Smooth muscle cell (in vitro differentiated cells): ENCODE results near the gene EZR. TPM values are rescaled to one million over a fixed set of nuclear protein-coding genes. Genes with fewer than 3 reads are reported as not detected.
A peak's percentile ranks its signal among the peaks of the same experiment; 100 is the strongest.

Experiments used
- DNase-seq: peaks from one replicate; lab custom pipeline; 2025; ENCODE audit not compliant: unreplicated experiment; lab: John Stamatoyannopoulos, UW
- H2AFZ ChIP-seq: fragments of 200-600 bp; sonication (generic); 2 replicates; pipeline ENCODE4 v1.6.0; 2016; ENCODE audit warnings: antibody characterized with exemption, low read depth, mild to moderate bottlenecking
- H3F3A ChIP-seq: fragments of 200-600 bp; sonication (generic); 2 replicates; pipeline ENCODE4 v1.6.0; 2017; ENCODE audit warnings: antibody characterized with exemption, low read depth
- H3K27ac ChIP-seq: fragments of 200-600 bp; sonication (generic); 2 replicates; pipeline ENCODE4 v1.5.1; 2016; ENCODE audit warnings: low read depth, mild to moderate bottlenecking
- H3K27me3 ChIP-seq: fragments of 200-600 bp; sonication (generic); 2 replicates; pipeline ENCODE4 v1.6.1; 2016; ENCODE audit warnings: low read depth, mild to moderate bottlenecking
- H3K36me3 ChIP-seq: fragments of 200-600 bp; sonication (generic); 2 replicates; pipeline ENCODE4 v1.5.1; 2016; ENCODE audit warnings: low read depth
- H3K4me1 ChIP-seq: fragments of 200-600 bp; sonication (generic); 2 replicates; pipeline ENCODE4 v1.5.1; 2016; ENCODE audit warnings: low read depth
- H3K4me2 ChIP-seq: fragments of 200-600 bp; sonication (generic); 2 replicates; pipeline ENCODE4 v1.6.0; 2016; ENCODE audit warnings: mild to moderate bottlenecking
- H3K4me3 ChIP-seq: fragments of 200-600 bp; sonication (generic); 2 replicates; pipeline ENCODE4 v1.5.1; 2016; ENCODE audit warnings: mild to moderate bottlenecking
- H3K79me2 ChIP-seq: fragments of 200-600 bp; sonication (generic); 2 replicates; pipeline ENCODE4 v1.6.0; 2016; ENCODE audit warnings: low read depth, mild to moderate bottlenecking
- H3K9ac ChIP-seq: fragments of 200-600 bp; sonication (generic); 2 replicates; pipeline ENCODE4 v1.6.0; 2016; ENCODE audit warnings: low read depth
- H3K9me3 ChIP-seq: fragments of 200-600 bp; sonication (generic); replicated peaks from 2 replicates; pipeline ENCODE4 v1.5.1; 2016; ENCODE audit warnings: low read depth
- H4K20me1 ChIP-seq: fragments of 200-600 bp; sonication (generic); 2 replicates; pipeline ENCODE4 v1.6.0; 2016; ENCODE audit warnings: low read depth
- CTCF ChIP-seq: fragments of 200-600 bp; sonication (generic); IDR thresholded peaks from 2 replicates; pipeline ENCODE4 v1.5.1; 2017; ENCODE audit warnings: borderline replicate concordance, mild to moderate bottlenecking, antibody characterized with exemption; ENCODE audit not compliant: insufficient read depth, poor library complexity, severe bottlenecking
- WGBS: methylation state at CpG from one replicate; pipeline ENCODE4 v1.1.7; 2016; ENCODE audit warnings: low lambda C conversion rate; 5-methylcytosine and 5-hydroxymethylcytosine counted together
- polyA plus RNA-seq: library from polyadenylated mRNA; unstranded; fragments of >200 nt; fragmentation: Nextera tagmentation; extraction: Ambion mirVana; gene quantifications from 2 replicates; pipeline ENCODE4 v1.2.1, GENCODE V29; 2016
- total RNA-seq: library from RNA; depleted of rRNA; stranded (reverse); fragments of >200 nt; gene quantifications from 2 replicates; pipeline ENCODE4 v1.2.3, GENCODE V29; 2014

EZR gene
- total and polyA plus RNA-seq, 2 experiments from 2014 or later, result 55.0 to 113 TPM

GRCh38 chr6:158739673-158740072 lies 79.5 kb downstream of the EZR start:
- peaks cover 3% of the 10 kb centered on the region for H3F3A ChIP-seq
- H3K27me3 ChIP-seq, result no peaks in the 10 kb centered on the region
- no peak overlapping the region for H3K27ac ChIP-seq
- 100% methylated on average over 1 of the region's 1 CpG for WGBS
- H3K79me2 ChIP-seq, result no peaks in the 10 kb centered on the region
- no peaks in the 10 kb centered on the region for H3K9me3 ChIP-seq
- no peak overlapping the region for H3K9ac ChIP-seq
- no peak overlapping the region for H3K4me2 ChIP-seq
- DNase-seq, result no peak
- H2AFZ ChIP-seq, result no peak overlapping the region
- no peaks in the 10 kb centered on the region for H4K20me1 ChIP-seq
- no peak overlapping the region for H3K4me3 ChIP-seq
- TF ChIP-seq CTCF, result no peak
- no peaks in the 10 kb centered on the region for H3K4me1 ChIP-seq
- H3K36me3 ChIP-seq, result no peaks in the 10 kb centered on the region

- no peak overlapping the region for H3K4me2 ChIP-seq
- no peaks in the 10 kb centered on the region for H3K79me2 ChIP-seq
- H3K27me3 ChIP-seq, result no peaks in the 10 kb centered on the region
- no peaks in the 10 kb centered on the region for H3K36me3 ChIP-seq
- no peaks in the 10 kb centered on the region for H4K20me1 ChIP-seq
- no peaks in the 10 kb centered on the region for H3K9me3 ChIP-seq
- H3K4me1 ChIP-seq, result no peaks in the 10 kb centered on the region
- no peaks in the 10 kb centered on the region for H3F3A ChIP-seq
- H3K27ac ChIP-seq, result peak overlapping the region; percentile 60
- WGBS, result 75% methylated on average over 12 of the region's 12 CpGs
- H3K9ac ChIP-seq, result no peak overlapping the region
- no peak for DNase-seq
- no peak overlapping the region for H2AFZ ChIP-seq
- no peak for TF ChIP-seq CTCF
- H3K4me3 ChIP-seq, result no peak overlapping the region
Observed at GRCh38 chr6:158737710-158738615, 81.2 kb downstream of the EZR start.

DNA sequence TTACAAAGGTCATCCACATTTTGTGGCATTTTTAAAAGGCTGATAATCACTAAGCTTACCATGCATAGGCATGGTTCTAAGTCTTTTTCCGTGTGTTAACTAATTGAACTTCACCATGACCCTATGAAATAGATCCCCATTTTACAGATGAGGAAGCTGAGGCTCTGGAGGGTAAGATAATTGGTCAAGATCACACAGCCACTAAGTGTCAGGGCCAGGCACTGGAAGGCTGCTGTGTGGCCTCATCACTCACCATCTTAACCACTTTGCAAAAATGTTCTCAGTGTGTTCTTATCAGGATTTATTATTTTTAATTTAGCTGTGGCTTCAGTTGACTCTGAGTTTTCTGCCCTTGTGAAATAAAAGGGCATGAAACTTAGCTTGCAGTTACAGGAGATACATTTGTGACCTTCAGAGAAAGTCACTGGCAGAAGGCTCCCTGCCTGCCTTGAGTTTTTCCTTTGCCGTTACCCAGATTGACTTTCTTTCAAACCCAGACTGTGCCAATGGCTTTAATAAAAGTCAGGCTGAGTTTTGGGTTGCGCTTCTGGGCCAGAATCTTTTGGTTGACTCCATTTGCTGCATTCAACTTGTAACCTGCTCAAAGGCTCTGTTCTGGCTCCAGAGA lies 82.0 kb downstream of the EZR start:
- H3K27ac ChIP-seq, result peak overlapping the region; percentile 60
- H3K9ac ChIP-seq, result no peak overlapping the region
- 90% methylated on average over 3 of the region's 3 CpGs for WGBS

More for the DNA sequence above, 82.0 kb downstream of the EZR start:
- Histone ChIP-seq H2AFZ (no peak overlapping the region), H3K36me3 (no peaks in the 10 kb centered on the region), H3F3A (no peaks in the 10 kb centered on the region), H3K9me3 (no peaks in the 10 kb centered on the region), H3K4me1 (no peaks in the 10 kb centered on the region), H3K4me2 (no peak overlapping the region), H3K79me2 (no peaks in the 10 kb centered on the region), H4K20me1 (no peaks in the 10 kb centered on the region), H3K27me3 (no peaks in the 10 kb centered on the region), H3K4me3 (no peak overlapping the region)
- TF ChIP-seq CTCF, result no peak
- no peak for DNase-seq
